H7 (cell line): Measurements from ENCODE around the gene OTULINL. TPM values are rescaled to one million over a fixed set of nuclear protein-coding genes. Genes with fewer than 3 reads are reported as not detected.

Experiments
- DNase-seq: peaks from one replicate; pipeline ENCODE4 v3.0.0; 2012
- H3K27me3 ChIP-seq: 2 replicates; pipeline ENCODE4 v1.6.0; 2011; ENCODE audit warnings: mild to moderate bottlenecking, low read length; ENCODE audit not compliant: control insufficient read depth, insufficient read depth
- H3K36me3 ChIP-seq: replicated peaks from 2 replicates; pipeline ENCODE4 v1.5.1; 2011; ENCODE audit warnings: low read length; ENCODE audit not compliant: control insufficient read depth, insufficient read depth
- H3K4me3 ChIP-seq: 2 replicates; pipeline ENCODE4 v1.5.1; 2011; ENCODE audit warnings: low read depth, mild to moderate bottlenecking, control low read depth, low read length, moderate library complexity; ENCODE audit not compliant: insufficient read depth
- total RNA-seq: library from RNA; depleted of rRNA; stranded (reverse); fragments of >200 nt; shearing (Covaris generic); gene quantifications from 2 replicates; pipeline ENCODE4 v1.2.3, GENCODE V29; 2014

The OTULINL gene
- total RNA-seq, 1 experiment from 2014 or later, result 3.3 TPM

GRCh38 chr5:14569948-14570691, 11.5 kb upstream of the OTULINL start:
- Histone ChIP-seq H3K27me3 (no peaks in the 10 kb centered on the region), H3K36me3 (no peaks in the 10 kb centered on the region), H3K4me3 (no peak overlapping the region)
- no peak for DNase-seq

- Histone ChIP-seq H3K36me3 (no peaks in the 10 kb centered on the region), H3K27me3 (no peaks in the 10 kb centered on the region), H3K4me3 (no peak overlapping the region)
- DNase-seq, result no peak
Observed at GRCh38 chr5:14571901-14572300, 9.7 kb upstream of the OTULINL start.

DNA sequence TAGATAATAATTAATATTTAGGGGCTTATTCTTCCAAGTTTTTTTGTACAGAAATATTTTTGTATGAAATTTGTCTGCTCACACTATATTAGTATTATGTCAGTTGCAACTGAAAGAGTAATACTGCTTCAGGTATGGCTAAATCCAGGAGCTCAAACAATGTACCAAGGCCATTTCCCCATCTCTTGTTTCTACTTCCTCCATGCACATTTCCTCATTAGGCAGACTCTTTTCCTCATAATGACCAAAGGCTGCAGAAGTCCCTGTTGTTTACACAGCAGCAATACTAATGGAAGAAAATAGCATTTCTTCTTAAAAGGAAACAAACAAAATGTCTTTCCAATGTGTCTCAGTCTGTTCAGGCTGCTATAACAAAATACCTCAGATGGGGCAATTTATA, 9.2 kb upstream of the OTULINL start:
- H3K27me3 ChIP-seq, result no peaks in the 10 kb centered on the region
- no peaks in the 10 kb centered on the region for H3K36me3 ChIP-seq
- DNase-seq, result no peak
- H3K4me3 ChIP-seq, result no peak overlapping the region

- no peak for DNase-seq
- H3K36me3 ChIP-seq, result no peaks in the 10 kb centered on the region
- no peaks in the 10 kb centered on the region for H3K27me3 ChIP-seq
- no peak overlapping the region for H3K4me3 ChIP-seq
Observed at GRCh38 chr5:14572836-14573235, 8.8 kb upstream of the OTULINL start.

DNA sequence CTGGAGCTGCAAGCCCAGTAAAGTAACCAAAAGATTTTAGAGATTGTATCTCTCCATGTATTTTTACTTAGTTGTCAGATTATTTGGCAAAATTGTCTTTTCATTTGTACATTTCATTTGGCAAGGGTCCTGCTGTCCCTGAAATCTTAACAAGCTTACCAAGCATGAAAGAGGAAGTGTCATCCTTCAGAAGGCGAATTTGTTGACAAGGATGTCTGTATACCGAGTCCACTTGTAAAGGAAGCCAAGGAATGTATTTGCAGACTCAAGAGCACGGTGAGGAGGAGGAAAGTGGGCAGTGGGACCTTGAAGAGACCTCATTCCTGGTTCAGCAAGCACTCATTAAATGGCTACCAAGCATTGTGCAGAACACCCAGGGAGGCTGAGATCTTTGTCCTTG, 7.5 kb upstream of the OTULINL start:
- peaks cover 3% of the 10 kb centered on the region; the same call in 1 of the 2 replicates for H3K27me3 ChIP-seq
- H3K4me3 ChIP-seq, result no peak overlapping the region
- no peak for DNase-seq
- H3K36me3 ChIP-seq, result no peaks in the 10 kb centered on the region

DNA sequence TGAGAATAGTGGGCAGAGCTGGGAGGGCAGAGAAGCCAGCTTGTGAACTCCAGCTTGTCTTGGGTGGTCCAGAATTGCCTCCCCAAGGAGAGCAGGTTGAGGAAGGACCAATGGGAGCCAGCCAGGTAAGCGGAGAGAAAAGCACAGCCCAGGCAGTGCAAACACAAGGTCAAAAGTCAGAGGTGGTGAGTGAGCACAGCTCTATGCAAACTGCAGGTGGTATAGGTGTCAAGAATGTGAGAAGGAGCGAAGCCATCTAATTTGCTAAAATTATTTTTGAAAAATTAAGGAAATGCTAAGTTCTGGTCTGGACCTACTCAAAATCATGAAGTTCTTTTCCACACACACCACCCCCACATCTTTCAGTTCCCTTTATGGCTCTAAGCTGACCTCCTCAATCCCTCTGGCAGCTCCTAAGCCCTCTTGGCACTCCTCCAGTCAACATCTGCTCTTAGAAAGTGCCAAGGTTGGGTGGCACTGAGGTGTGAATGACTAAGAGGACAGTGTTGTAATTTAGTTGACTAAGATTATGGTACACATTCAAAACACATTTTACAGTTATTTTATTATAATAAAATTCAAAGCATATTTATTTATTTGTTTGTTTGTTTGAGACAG, 6.6 kb upstream of the OTULINL start:
- no peak for DNase-seq
- Histone ChIP-seq H3K27me3 (peaks cover 3% of the 10 kb centered on the region), H3K4me3 (no peak overlapping the region), H3K36me3 (no peaks in the 10 kb centered on the region)

- Histone ChIP-seq H3K27me3 (peaks cover 15% of the 10 kb centered on the region), H3K4me3 (no peak overlapping the region), H3K36me3 (no peaks in the 10 kb centered on the region)
- no peak for DNase-seq
Observed at GRCh38 chr5:14576206-14576605, 5.4 kb upstream of the OTULINL start.

DNA sequence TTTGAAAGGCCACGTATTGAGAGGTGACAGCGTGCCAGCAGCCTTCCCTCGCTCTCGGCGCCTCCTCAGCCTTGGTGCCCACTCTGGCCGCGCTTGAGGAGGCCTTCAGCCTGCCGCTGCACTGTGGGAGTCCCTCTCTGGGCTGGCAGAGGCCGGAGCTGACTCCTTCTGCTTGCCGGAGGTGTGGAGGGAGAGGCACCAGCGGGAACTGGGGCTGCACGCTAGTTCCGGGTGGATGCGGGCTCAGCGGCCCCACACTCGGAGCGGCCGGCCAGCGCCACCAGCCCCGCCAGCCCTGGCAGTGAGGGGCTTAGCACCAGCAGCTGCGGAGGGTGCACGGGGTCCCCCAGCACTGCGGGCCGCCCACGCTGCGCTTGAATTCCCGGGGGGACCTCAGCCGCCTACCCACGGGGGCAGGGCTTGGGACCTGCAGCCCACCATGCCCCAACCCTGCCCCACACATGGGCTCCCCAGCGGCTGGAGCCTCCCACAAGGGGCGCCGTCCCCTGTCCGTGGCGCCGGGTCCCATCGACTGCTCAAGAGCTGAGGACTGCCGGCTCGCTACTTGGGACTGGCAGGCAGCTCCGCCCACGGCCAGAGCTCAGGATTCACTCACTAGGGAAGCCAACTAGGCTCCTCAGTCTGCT, 4.4 kb upstream of the OTULINL start:
- H3K36me3 ChIP-seq, result no peaks in the 10 kb centered on the region
- peaks cover 16% of the 10 kb centered on the region for H3K27me3 ChIP-seq
- no peak overlapping the region; the same call in 1 of the 2 replicates for H3K4me3 ChIP-seq
- DNase-seq, result peak; percentile 72

DNA sequence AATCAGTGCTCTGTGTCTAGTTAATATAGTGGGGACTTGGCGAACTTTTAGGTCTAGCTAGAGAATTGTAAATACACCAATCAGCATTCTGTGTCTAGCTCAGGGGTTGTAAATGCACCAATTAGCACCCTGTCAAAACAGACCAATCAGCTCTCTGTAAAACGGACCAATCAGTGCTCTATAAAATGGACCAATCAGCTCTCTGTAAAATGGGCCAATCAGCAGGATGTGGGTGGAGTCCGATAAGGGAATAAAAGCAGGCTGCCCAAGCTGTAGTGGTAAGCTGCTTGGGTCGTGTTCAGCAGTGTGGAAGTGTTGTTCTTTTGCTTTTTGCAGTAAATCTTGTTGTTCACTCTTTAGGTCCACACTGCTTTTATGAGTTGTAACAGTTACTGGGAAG, 3.6 kb upstream of the OTULINL start:
- no peak overlapping the region for H3K4me3 ChIP-seq
- peaks cover 19% of the 10 kb centered on the region for H3K27me3 ChIP-seq
- no peaks in the 10 kb centered on the region for H3K36me3 ChIP-seq
- no peak for DNase-seq

GRCh38 chr5:14579246-14579645, 2.3 kb upstream of the OTULINL start:
- H3K27me3 ChIP-seq, result peaks cover 23% of the 10 kb centered on the region

DNA sequence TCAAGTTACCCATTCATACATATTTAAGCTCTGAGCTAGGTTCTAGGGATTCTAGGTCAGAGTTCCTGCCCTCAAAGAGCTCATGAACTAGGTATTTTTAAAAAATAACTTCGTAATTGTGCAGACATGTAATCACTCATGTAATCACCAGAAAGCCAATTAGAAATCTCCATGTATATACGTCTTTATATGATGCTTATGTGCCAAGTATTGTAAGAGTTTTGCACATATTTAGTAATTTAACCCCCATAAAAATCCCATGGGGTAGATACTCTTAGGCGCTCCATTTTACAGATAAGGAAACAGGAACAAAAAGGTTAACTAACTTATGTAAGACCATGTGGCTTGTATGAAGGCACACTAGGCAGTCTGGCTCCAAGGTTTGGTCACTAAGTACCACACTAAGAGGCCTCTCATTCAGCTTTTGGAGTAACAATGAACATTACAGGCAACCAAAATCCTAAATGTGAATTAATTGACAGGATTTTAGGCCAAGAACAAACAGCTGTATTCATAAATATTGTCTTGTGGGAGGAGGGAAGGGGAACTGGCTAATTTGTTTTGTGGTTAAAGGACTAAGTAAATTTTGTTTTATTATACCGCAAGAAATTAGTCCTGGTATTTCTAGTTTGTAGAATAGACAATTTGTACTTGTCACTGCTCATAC, 1.7 kb upstream of the OTULINL start:
- Histone ChIP-seq H3K4me3 (no peak overlapping the region), H3K36me3 (no peaks in the 10 kb centered on the region), H3K27me3 (peaks cover 23% of the 10 kb centered on the region)
- no peak for DNase-seq

More at GRCh38 chr5:14579246-14579645, 2.3 kb upstream of the OTULINL start:
- DNase-seq, result no peak
- Histone ChIP-seq H3K36me3 (no peaks in the 10 kb centered on the region), H3K4me3 (no peak overlapping the region)

GRCh38 chr5:14580398-14581034, 1.1 kb upstream of the OTULINL start:
- Histone ChIP-seq H3K4me3 (no peak overlapping the region), H3K36me3 (no peaks in the 10 kb centered on the region), H3K27me3 (peaks cover 23% of the 10 kb centered on the region)
- DNase-seq, result no peak

GRCh38 chr5:14581891-14582796, 552 bp downstream of the OTULINL start:
- H3K27me3 ChIP-seq, result peaks cover 23% of the 10 kb centered on the region

More at GRCh38 chr5:14581891-14582796, 552 bp downstream of the OTULINL start:
- peak; percentile 85 for DNase-seq
- H3K36me3 ChIP-seq, result no peaks in the 10 kb centered on the region
- peak overlapping the region; percentile 67 for H3K4me3 ChIP-seq
